ENCODE measurements around the gene TUBGCP3.
"Not testable (repeated sequence)": the region's sequence is repeated elsewhere in the genome, so short reads cannot be mapped to it uniquely, and the experiment has no call there.

TUBGCP3 gene

GRCh38 chr13:112574834-112575613 lies 12.9 kb downstream of the TUBGCP3 start:
- DNase-seq = no peak

GRCh38 chr13:112574416-112574815 lies 13.5 kb downstream of the TUBGCP3 start:
- DNase-seq = no peak

- DNase-seq = no peak
These were observed 14.2 kb downstream of the TUBGCP3 start for GRCh38 chr13:112573710-112574109.

GRCh38 chr13:112572366-112572765 lies 15.6 kb downstream of the TUBGCP3 start:
- DNase-seq = no peak

- no peak for DNase-seq
These were observed 18.1 kb downstream of the TUBGCP3 start for GRCh38 chr13:112569821-112570220.

GRCh38 chr13:112567161-112567862 lies 20.6 kb downstream of the TUBGCP3 start:
- DNase-seq = no peak

GRCh38 chr13:112562786-112563383 lies 25.1 kb downstream of the TUBGCP3 start:
- no peak for DNase-seq

- no peak for DNase-seq
These were observed 25.7 kb downstream of the TUBGCP3 start for GRCh38 chr13:112562254-112562653.

GRCh38 chr13:112561478-112561877 lies 26.5 kb downstream of the TUBGCP3 start:
- DNase-seq = no peak

GRCh38 chr13:112558696-112559418 lies 29.1 kb downstream of the TUBGCP3 start:
- DNase-seq = no peak

- no peak for DNase-seq
These were observed 31.4 kb downstream of the TUBGCP3 start for GRCh38 chr13:112556600-112556999.

- no peak for DNase-seq
These were observed 33.6 kb downstream of the TUBGCP3 start for GRCh38 chr13:112554214-112554850.

GRCh38 chr13:112548975-112549374 lies 39.0 kb downstream of the TUBGCP3 start:
- not testable (repeated sequence) for DNase-seq

- no peak for DNase-seq
These were observed 42.1 kb downstream of the TUBGCP3 start for GRCh38 chr13:112545856-112546255.

- no peak for DNase-seq
These were observed 54.9 kb downstream of the TUBGCP3 start for GRCh38 chr13:112532837-112533745.

GRCh38 chr13:112531263-112531794 lies 56.6 kb downstream of the TUBGCP3 start:
- no peak for DNase-seq

- no peak for DNase-seq
These were observed 57.1 kb downstream of the TUBGCP3 start for GRCh38 chr13:112530861-112531260.

GRCh38 chr13:112529216-112529615 lies 58.7 kb downstream of the TUBGCP3 start:
- DNase-seq = no peak

GRCh38 chr13:112526146-112526853 lies 61.7 kb downstream of the TUBGCP3 start:
- DNase-seq = no peak

GRCh38 chr13:112525356-112525945 lies 62.5 kb downstream of the TUBGCP3 start:
- DNase-seq = no peak

Measured in activated effector memory CD4-positive, alpha-beta T cell treated with anti-CD3 and anti-CD28 coated beads, Interleukin-2, amount 50 U/mL, for 16 hours (primary cell).